Upper lobe of left lung (tissue), 4 donors: ENCODE results near the gene UBA6.

ENCODE experiments used
- CTCF ChIP-seq, 6 experiments: fragments of 450-650 bp in 4 of 6; fragments of 200-600 bp in 2 of 6; sonication (generic) in 2 of 6; IDR thresholded peaks; one replicate each; pipeline ENCODE4 v1.5.1; 2016 to 2019; ENCODE audit warnings: antibody characterized with exemption in 6 of 6
- POLR2A ChIP-seq, 4 donors: fragments of 450-650 bp; IDR thresholded peaks; one replicate each; pipeline ENCODE4 v1.5.1; 2016 to 2017; ENCODE audit warnings: antibody characterized with exemption in 4 of 4, mild to moderate bottlenecking in 2 of 4
- POLR2AphosphoS5 ChIP-seq, 2 donors: sonication (generic); formaldehyde crosslinking; IDR thresholded peaks; one replicate each; pipeline ENCODE4 v1.5.1; 2017; ENCODE audit warnings: antibody characterized with exemption in 2 of 2

GRCh38 chr4:67696061-67696460 is 4.9 kb downstream of the UBA6 start:
- no peak for TF ChIP-seq POLR2A (IDR thresholded peaks at IDR 0.05)
- no peak for TF ChIP-seq CTCF (IDR thresholded peaks at IDR 0.05)
- no peak for TF ChIP-seq POLR2AphosphoS5 (IDR thresholded peaks at IDR 0.05)
